ENCODE measurements around the gene TMEM233. TPM values are rescaled to one million over a fixed set of nuclear protein-coding genes. Genes with fewer than 3 reads are reported as not detected.

Gene TMEM233
- total and polyA plus RNA-seq, 2 of the 8 experiments (the other 6 are each of a cell fraction or from before 2014, with no cell fraction given): 0.09 TPM

GRCh38 chr12:119686355-119686754 is 92.8 kb downstream of the TMEM233 start:
- H3K14ac ChIP-seq (ENCODE audit: insufficient read length): no peak overlapping the region
- POLR2A ChIA-PET (ENCODE audit: partially characterized antibody): interaction anchor here (1.5 kb wide), 1 partner anchor 10 kb away, joined by 6 read pairs; no protein-coding TSS in a partner anchor
- H2BK20ac ChIP-seq (ENCODE audit: low read length): no peak overlapping the region
- H2BK12ac ChIP-seq (ENCODE audit: low read depth, low read length): no peak overlapping the region
- no peak overlapping the region for H4K5ac ChIP-seq (ENCODE audit: insufficient read length, low read depth, low read length)
- no peak overlapping the region for H4K91ac ChIP-seq (replicated peaks; ENCODE audit: insufficient read length, low read length)
- no peak overlapping the region for H2BK120ac ChIP-seq (replicated peaks; ENCODE audit: low read depth, low read length)
- no peak overlapping the region for H3K4me3 ChIP-seq (ENCODE audit: extremely low read depth in 1 of 4, insufficient read depth in 2 of 4, low read depth in 3 of 4, low read length in 4 of 4)
- no peaks in the 10 kb centered on the region; the same call in 1 of the 2 replicates for H3K79me1 ChIP-seq (ENCODE audit: low read depth, low read length)
- H4K8ac ChIP-seq (ENCODE audit: extremely low read depth, insufficient read depth, low read length): peak overlapping the region; percentile 43; the same call in 1 of the 2 replicates
- WGBS, 2 experiments (ENCODE audit: extremely low coverage in 1 of 2, insufficient coverage in 1 of 2, insufficient read length in 1 of 2, insufficient replicate concordance in 2 of 2, low coverage in 1 of 2, low lambda C conversion rate in 2 of 2, missing lambda C conversion rate in 1 of 2): 91% methylated on average over 12 of the region's 12 CpGs; no CpG with 5 or more reads in 1 of the 2 experiments
- H3K56ac ChIP-seq (replicated peaks; ENCODE audit: insufficient read length, low read depth, low read length): no peak overlapping the region
- no peaks in the 10 kb centered on the region; a peak in 1 of 4 replicates for H3K9me3 ChIP-seq (ENCODE audit: insufficient read depth in 2 of 2, low read depth in 1 of 2, low read length in 1 of 2)
- H3K4ac ChIP-seq (replicated peaks; ENCODE audit: insufficient read length, low read depth, low read length): no peak overlapping the region
- peaks cover 6 to 25% (median 10%) of the 10 kb centered on the region in 4 experiments; a peak in 7 of 8 replicates for H3K36me3 ChIP-seq (ENCODE audit: control insufficient read depth in 2 of 4, insufficient read depth in 4 of 4, low read length in 3 of 4)
- no peak overlapping the region for H3K4me2 ChIP-seq (ENCODE audit: insufficient read depth in 1 of 2, low read depth in 2 of 2, low read length in 2 of 2)
- H2AK5ac ChIP-seq (ENCODE audit: low read depth, low read length): no peak overlapping the region
- no peak for FAIRE-seq
- no peak overlapping the region for H2BK15ac ChIP-seq (ENCODE audit: low read length)
- no peaks in the 10 kb centered on the region for H4K20me1 ChIP-seq (replicated peaks in 1 of 2; ENCODE audit: control insufficient read depth in 1 of 2, insufficient read depth in 2 of 2, low read length in 2 of 2)
- no peak overlapping the region for H3K9ac ChIP-seq (replicated peaks in 1 of 4; ENCODE audit: extremely low read depth in 1 of 4, low read depth in 3 of 4, low read length in 3 of 4)
- H3K79me2 ChIP-seq (ENCODE audit: control insufficient read depth in 1 of 2, insufficient read depth in 2 of 2, low read length in 2 of 2): no peaks in the 10 kb centered on the region
- H3K27ac ChIP-seq (ENCODE audit: low read depth, low read length): no peak overlapping the region
- CTCF ChIA-PET (ENCODE audit: partially characterized antibody): interaction anchor here (1.2 to 1.3 kb wide), 2 partner anchors 9 to 21 kb away, joined by 3 to 5 read pairs; no protein-coding TSS in a partner anchor
- H3K4me1 ChIP-seq (replicated peaks in 1 of 4; ENCODE audit: control insufficient read depth in 3 of 4, insufficient read depth in 4 of 4, low read length in 3 of 4): no peaks in the 10 kb centered on the region
- no peak overlapping the region for H2AFZ ChIP-seq (ENCODE audit: low read length)
- H2BK5ac ChIP-seq (ENCODE audit: low read depth, low read length): no peak overlapping the region
- no peak overlapping the region for H3K23ac ChIP-seq (ENCODE audit: insufficient read length)
- no peak overlapping the region for H3K18ac ChIP-seq (ENCODE audit: extremely low read depth, low read length)
- H3K27me3 ChIP-seq (replicated peaks in 1 of 4; ENCODE audit: control insufficient read depth in 3 of 4, extremely low read depth in 1 of 4, insufficient read depth in 3 of 4, low read length in 3 of 4): no peaks in the 10 kb centered on the region
- no peaks in the 10 kb centered on the region for H3K23me2 ChIP-seq (ENCODE audit: low read depth, low read length)
- no peak for DNase-seq (ENCODE audit: low read depth in 1 of 2, low spot score in 2 of 2)
